Fibroblast of skin of abdomen (primary cell): Measurements from ENCODE around the gene ZNF500. TPM values are rescaled to one million over a fixed set of nuclear protein-coding genes. Genes with fewer than 3 reads are reported as not detected.

Experiments used
- DNase-seq: peaks from one replicate; pipeline ENCODE4 v3.0.0-alpha.2; 2013
- polyA plus RNA-seq, 2 experiments: library from polyadenylated mRNA; unstranded; fragments of 120-200 nt; gene quantifications; one replicate each; pipeline ENCODE4 v1.2.1, GENCODE V29; 2013; ENCODE audit not compliant: insufficient read length in 2 of 2

ZNF500 gene
- 8.6 TPM for polyA plus RNA-seq (2013, experiment 1 of 2; ENCODE audit: insufficient read length)
- polyA plus RNA-seq (2013, experiment 2 of 2; ENCODE audit: insufficient read length), result 9.3 TPM

DNA sequence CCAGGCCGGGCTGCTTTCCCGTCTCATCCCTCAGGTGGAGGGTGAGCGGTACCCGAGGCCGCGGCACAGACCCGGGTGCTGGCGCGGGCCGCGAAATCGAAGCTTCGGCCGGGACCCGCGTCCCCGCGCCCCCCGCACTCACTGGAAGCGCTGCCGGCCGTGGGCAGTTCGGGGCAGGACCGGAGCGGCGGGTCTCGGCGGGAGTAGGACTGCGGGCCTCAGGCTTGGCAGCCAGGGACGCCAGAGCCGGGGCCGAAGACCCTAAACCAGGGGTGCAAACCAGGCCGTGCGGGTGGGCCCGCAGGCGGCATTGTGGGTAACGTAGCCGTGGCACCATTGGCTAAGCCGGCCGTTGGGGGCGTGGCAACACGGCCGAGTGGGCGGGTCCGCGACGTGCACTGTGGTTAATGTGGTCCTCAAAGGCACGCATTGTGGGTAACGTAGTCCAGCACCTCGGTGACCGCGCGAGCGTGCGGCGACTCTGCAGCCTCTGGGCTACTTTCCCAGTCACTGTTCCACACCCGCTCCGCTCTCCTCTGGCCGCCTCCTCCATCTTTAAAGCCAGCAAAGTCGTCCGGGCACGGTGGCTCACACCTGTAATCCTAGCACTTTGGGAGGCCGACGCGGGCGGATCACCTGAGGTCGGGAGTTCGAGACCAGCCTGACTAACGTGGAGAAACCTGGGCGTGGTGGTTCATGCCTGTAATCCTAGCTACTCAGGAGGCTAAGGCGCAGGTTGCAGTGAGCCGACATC is at the start of gene ZNF500:
Gene ZNF500 (minus strand): TSS at position 288 of the 754 bp plus-strand sequence. CDS start 1,184 bp downstream, outside the sequence.
- peak; percentile 95 for DNase-seq

DNA sequence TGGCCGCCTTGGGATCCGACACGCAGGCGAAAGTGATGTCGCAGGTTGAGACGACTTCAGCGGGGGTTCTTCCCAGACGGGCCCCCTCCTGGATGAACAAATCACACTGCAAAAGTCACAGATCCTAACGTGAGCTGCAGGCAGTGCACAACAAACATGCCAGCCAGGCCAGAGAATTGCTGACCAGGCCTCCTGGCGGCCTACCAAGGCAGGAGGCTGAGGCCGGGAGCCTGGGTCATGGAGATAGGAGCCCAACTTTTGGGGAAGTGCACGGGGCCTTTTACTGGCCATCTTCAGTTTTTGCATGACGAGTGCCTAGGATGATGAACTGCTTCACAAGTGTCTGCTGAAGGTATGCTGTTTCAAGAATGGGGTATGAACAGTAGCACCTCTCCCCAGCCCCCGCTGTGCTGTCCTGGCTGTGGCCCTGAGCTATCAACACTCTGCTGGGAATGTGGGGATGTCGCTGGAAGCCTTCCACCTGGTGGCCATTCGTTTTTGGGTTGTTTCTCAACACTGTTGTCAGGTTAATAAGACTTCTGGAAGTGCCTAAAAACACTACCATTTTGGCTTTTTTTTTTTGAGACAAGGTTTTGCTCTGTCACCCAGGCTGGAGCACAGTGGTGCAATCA is 47.7 kb upstream of the ZNF500 start:
- DNase-seq, result no peak

DNA sequence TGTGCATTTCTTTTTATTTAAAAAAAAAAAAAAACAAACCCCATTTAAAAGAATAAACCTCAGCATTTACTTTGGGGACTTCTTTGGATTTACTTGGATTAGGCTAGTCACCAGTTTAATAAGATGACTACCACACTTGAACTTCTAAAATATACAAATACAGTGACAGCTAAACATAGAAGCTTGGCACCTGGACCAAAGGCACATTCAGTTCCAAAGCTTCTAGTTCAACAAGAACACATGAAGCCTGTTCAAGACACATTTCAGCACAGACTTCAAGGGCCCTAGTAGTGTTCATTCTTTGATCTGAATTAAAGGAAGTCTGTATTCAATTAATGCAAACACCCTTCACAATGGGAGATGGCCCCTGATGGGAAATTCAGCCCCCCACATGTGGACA is 47.1 kb upstream of the ZNF500 start:
- DNase-seq, result no peak

DNA sequence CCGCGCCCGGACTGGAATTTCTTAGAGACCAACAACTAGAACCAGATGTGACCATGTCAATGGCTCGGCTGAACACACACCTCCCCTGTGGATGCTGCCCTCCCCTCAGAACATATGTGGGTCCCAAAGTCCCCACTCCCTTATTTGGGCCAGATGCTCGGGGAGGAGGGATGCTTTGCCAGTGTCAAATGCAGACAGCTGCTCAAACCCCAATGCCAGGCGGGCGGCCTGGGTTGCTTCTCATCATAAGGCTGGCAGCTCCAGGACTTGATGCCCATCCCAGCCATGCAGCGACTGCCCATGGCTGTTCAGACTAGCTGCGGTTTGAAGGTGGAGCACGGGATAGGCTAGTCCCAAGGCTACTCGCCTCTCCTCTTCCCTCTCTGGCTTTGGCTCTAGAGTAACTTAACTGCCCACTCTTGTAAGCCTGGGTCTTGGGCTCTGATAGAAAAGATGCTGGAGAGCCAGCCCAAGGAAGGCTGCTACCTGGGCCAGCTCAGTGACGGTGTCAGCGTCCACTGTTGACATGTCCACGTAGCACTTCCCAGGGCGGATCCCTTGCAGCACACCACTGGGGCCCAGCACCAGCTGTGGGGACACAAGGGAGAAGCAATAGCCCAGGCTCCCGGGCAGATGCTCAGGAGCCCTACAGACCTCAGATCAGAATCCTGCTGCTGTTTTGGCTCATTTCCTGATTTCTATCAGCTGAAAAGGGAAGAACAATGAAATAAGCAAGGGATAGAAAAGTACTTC is 46.5 kb upstream of the ZNF500 start:
- DNase-seq, result no peak

DNA sequence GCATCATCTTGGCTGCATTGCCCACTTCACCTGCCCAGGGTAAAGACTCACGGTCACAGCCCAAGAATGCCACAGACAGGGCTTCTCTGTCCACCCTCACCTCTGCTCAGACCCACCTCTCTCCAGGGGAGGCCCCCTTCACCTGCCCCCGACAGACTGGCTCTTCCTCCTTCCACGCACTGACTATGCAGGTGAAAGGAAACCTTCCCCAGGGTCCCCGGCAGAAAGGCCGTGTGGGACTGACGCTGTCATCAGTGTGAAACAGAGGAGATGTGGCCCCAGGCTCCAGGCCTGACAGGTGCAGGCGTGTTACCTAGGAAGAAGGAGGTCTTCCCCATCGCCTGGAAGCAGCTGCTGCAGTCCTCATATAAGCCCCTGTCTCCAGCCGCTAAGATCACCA is 44.8 kb upstream of the ZNF500 start:
- no peak for DNase-seq

DNA sequence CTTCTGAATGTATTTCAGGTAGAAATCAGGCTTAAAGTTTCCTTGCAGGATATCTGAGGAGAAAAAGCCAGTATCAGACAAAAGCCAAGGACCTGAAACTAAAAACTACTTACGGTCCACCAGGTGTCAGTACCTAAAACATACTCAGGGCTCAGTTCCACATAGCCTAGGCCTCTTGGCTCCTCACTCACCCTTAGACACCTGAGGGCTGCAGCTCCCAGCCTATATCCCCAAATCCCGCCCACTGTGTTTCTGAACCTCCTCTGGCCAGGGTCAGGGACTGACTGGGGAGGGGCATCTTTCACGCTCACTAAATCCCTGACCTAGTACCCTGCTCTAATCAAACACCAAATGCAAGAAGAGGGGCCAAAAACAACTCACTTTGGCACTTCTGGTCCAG is 44.3 kb upstream of the ZNF500 start:
- no peak for DNase-seq

DNA sequence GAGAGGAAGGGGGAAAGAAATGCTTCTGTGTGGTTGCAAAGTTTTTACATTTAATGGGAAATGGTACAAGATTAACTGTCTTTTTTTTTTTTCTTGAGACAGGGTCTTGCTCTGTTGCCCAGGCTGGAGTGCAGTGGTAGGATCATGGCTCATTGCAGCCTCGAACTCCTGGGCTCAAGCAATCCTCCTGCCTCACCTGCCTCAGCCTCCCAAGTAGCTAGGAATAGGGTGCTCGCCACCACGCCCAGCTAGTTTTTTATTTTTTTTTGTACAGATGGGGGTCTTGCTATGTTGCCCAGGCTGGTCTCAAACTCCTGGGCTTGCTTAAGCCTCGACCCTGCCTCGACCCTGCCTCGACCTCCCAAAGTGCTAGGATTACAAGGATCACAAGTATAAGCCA is 39.3 kb upstream of the ZNF500 start:
- no peak for DNase-seq

DNA sequence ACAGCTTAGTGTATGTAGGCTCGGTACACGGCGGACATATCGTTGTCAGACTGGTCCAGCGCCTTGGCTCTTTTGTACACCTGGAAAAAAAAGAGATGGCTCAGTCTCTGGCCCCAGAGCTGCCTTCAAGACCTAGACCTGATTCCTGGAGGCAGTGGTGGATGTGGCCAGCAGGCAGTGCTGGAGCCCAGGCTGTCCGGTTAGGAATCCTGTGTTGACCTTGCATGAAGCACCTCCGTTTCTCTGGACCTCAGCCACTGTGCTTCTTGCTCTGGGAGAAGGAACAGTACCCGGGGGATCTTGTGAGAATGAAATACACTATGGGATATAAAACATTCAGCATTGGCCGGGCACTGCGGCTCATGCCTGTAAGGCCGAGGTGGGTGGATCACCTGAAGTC is 38.3 kb upstream of the ZNF500 start:
- no peak for DNase-seq

DNA sequence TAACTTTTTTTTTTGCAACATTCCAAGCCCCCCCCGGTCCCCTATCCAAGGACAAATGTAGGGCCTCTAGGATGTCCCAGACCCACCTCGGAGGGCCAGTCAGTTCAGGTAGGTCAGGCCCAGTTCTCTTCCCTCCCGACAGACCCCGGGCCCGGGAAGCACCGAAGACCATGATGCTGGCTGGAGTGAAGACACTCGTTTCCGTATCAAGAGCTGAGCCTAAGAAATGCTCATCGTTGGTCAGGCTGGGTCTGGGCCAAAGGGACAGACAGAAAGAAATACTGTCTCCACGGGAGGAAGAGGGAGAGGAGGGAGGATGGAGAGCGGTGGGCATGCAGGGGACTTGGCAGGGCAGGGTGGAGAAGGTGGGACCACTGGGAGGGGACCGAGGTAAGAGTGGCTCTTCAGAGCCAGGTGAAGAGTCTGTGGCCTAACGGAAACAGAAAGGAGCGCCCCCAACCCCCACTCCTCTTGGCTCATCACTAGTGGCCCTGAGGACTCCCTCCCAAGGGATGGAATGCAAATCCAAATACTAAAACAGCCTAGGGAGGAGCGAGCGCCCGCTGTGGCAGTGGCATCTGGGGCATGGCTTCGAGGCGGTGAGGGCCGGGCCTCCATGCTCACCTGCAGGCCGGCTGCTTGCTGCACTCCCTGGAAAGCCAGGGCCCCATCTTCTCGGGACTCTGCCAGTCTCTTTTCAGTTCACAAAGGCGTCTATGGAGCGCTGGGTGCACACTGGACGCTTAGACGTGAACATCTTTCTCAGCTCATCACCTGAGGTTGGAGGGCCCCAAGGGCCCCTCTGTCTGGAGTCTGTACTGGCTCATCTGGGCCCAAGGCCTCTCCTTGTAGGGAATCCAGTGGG is 37.2 kb upstream of the ZNF500 start:
- no peak for DNase-seq

DNA sequence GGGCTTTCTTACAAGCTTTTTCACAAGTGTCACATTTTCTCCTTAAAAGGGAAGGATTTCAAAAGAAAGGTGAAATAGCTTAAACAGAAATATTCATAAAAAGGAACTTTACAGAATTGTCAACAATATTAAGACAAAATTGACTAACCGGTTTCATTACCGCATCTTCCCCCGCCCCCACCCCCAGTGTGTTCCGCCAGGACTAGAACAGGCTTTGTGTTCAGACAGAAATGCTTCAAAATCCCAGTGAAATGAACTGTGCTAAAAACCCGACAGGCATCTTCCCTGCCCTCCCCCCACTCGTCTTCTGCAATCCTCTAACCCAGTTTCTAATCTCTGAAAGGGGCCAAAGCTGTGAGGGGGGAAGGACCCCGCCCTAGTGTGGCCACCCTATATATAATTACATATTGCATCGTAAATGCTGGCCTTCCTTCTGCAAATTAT is 36.5 kb upstream of the ZNF500 start:
- DNase-seq, result peak; percentile 41

DNA sequence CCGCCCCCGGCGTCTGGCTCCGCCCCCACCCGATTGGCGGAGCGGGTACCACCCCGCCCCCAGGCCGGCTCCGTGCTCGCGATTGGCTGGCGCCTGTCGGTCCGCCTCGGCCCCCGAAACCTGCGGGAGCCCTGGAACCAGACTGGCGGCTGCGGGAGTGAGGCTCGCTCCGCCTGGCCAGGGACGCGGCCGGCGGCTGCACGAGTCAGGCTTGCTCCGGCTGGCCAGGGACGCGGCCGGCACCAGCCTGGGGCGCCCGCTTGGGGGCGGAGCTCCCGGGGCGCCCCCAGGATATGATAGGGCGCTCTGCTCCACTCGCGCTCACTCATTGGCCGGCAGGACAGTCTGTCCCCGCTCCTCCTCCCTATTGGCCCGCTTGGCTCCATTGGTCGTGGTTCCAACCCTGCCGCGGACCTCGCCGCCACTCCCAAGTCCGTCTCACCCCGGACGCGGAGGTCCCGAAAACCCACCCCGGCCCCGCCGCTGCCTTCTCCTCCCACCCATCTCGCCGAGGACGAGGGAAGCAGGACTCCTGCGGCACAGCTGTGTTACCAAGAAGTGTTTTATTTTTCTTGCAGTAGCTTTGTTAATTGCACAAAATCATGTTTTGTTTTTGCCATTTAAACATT is 35.8 kb upstream of the ZNF500 start:
- peak; percentile 92 for DNase-seq

DNA sequence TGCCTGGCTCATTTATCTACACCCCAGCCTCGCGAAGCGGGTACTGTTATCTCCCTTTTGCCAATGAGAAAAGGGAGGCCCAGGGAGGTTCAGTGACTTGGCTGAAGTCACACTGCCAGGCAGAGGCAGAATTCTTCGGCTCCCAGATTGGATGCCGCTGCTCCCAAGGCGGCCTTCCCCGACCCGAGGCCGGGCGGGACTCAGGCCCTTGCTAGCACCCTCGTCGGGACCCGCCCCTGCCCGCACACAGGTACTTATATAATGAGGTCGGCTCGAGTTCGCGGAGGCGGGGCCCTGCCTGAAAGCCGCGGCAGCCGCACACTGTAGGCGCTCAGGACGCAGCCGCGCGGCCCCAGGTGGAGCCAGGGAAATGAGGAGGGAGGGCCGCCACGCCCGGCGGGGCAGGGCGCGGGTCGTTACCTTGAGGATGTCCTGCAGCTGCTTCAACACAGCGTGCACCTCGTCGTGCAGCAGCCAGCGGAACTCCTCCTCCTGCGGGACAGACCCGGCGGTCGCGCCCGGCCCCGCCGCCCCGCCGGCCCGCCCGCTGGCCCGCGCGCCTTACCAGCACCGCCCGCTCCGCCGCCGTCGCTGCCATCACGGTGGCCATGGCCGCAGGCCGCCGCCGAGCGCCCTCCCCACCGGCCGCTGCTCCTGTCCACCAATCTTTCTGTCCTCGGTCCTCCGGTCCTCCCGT is 35.1 kb upstream of the ZNF500 start, which contains the start of gene ROGDI:
Gene ROGDI (minus strand): TSS at position 672 of the 697 bp plus-strand sequence. CDS start 62 bp downstream, at position 610.
- no peak for DNase-seq

DNA sequence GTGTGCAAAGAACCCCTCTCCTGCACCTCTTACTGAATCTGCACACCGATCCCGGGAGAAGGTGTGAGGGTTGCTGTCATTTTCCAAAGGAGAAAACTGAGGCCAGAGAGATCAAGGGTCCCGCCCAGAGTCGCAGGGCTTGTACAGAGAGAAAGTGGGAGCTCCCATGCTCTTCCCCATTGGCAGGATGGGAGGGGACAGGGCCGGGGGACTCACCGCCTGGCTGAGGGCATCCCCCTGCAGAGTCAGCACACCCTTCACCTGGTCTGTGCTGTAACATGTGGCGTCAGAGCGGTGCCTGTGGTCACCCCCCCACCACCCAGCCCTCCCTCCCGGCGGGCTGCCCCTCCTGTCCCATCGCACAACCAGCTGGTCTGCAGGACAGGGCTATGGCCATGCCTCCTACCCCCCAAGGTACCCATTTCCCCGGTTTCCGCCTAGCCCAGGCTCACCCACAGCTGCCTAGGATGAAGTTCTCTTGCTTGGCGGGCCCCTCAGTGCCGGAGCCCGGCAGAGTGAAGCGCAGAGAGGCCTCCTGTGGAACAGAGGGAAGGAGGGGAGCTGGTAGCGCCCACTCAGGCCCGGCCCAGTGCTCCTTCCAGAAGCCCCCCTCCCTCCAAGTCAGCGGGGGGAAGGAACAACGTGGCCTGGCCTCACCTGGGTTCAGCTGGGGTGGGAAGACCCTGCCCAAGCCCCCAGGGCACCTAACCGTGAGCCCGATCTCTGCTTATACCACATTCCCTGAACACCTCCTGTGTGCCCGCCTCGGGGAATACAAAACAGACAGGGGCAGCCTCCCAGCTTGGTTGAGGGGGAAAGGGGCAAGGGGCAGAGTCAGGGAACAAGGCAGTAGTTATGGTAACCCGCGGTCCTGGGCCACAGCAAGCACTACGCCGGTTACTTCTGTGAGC is 34.3 kb upstream of the ZNF500 start:
- no peak for DNase-seq

DNA sequence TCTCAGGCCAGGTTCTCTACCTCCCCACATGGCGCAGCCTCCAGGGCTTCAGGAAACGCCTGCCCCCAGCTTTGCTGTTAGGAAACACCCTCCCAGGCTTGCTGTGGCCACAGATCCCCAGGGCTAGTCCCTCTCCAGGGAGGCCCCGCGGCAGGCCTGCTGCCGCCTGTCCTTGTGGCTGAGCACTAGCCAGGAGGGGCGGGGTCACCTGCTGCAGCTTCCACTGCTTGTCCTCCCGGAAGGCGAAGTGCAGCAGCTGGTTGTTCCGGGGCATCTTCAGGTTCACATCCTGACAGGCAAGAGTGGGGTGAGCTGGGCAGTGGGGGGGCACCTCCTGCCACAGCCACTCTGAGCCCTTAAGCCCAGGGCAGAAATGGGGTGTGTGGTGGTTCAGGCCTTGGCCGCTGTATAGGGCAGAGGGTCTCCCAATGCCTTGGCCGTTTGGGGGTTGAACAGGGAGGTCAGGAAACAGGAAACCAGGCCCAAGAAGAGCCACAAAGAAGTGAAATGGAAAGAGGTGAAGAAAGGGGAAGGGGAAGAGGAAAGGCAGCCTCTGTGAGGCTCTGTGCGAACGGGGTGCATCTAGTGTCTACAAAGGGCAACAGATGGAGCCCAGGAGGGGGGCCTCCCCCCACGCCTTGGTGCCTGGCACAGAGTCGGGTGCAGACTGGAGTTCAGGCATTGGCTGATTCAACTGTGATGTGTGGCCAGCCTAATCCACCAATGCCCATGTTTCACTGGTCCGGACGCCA is 33.5 kb upstream of the ZNF500 start:
- no peak for DNase-seq

DNA sequence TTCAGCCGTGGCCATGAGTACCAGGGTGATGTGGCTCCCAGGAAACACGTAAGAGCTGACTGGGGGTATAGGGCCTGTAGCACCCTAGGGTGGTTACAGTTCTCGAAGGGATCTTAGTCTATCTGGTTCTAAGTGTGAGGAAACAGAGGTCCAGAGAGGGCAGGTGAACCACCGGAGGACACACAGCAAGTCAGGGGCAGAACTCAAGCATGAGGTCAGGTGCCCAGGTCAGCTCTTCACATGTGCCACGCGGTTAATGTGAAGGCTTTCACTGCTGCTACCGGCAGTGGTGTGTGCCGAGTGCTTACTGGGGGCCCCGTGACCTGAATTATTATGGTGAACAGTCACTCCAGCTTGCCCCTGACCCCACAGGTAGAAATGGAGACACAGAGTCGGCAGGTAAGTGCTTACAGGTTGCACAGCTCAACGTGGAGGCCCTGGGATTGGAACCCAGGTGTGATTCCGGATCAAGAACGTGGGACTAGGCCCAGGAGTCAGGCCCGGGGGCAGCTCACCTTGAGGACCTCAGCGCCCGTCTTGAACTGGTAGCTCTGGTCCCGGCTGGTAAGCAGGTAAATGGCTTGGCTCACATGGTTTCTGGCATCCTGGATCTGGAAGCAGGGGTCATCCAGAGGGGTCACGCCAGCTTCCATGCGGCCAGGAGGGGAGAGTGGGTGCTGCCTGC is 32.4 kb upstream of the ZNF500 start:
- no peak for DNase-seq

DNA sequence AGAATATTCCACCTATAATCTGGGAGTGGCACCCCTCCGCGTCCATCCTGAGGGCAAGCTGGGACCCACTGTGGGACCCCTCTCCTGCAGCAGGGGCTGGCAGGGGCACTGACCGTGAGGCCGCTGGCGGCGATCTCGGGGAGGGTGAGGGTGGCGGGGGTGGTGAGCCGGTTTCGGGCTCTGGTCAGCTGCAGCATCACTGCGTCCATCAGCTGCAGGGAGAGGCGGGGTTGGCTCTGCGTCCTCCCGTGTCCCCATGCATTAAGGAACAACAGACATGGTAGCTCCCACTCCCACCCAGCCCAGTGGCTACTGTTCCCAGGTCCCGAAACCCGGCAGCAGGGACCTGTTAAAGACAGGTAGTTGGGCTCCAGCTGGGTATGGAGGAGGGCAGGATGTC is 31.5 kb upstream of the ZNF500 start:
- no peak for DNase-seq

DNA sequence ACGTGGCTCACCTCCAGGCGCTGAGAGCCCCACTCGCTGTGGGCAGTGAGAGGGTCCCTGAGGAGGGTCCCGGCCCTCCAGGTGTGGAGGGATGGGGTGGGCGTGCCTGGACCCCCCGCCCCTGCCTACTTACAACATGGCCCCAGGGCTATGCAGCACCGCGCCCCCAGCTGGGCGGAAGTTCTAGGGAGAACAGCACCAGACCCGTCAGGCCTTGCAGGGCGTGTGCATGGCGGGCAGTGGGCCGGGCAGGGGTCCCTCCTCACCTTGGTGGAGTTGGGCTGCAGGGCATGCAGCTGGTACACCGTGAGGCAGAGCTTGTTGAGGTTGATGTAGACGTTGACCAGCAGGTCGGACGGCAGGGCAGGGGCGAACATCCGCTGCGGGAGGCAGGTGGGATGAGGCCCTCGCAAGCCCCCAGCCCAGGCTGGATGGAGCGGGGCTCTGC is 30.9 kb upstream of the ZNF500 start:
- no peak for DNase-seq
